Stomach (tissue), 19 donors: Measurements from ENCODE around the gene HOXD4. TPM values are rescaled to one million over a fixed set of nuclear protein-coding genes. Genes with fewer than 3 reads are reported as not detected.

Source experiments
- DNase-seq, 2 donors: peaks; one replicate each; pipeline versions ENCODE4 v3.0.0 to v3.0.0-alpha.2; 2013 to 2019
- H3K27ac ChIP-seq, 5 donors: fragments of 200-600 bp in 4 of 5; sonication (generic) in 4 of 5; one replicate each; pipeline ENCODE4 v1.5.1; 2013 to 2019; ENCODE audit warnings: mild to moderate bottlenecking in 1 of 5, moderate library complexity in 1 of 5
- H3K27me3 ChIP-seq, 3 donors: fragments of 200-600 bp; sonication (generic); one replicate each; pipeline ENCODE4 v1.5.1; 2017 to 2019; ENCODE audit warnings: mixed run types in 1 of 3
- H3K36me3 ChIP-seq, 4 donors: fragments of 200-600 bp; sonication (generic); 1 replicate in 3 of 4; 2 replicates in 1 of 4; pipeline ENCODE4 v1.5.1; 2016 to 2019
- H3K4me1 ChIP-seq, 4 donors: fragments of 200-600 bp; sonication (generic); one replicate each; pipeline ENCODE4 v1.5.1; 2016 to 2019
- H3K4me3 ChIP-seq, 4 donors: fragments of 200-600 bp; sonication (generic) in 3 of 4; one replicate each; pipeline ENCODE4 v1.5.1; 2016 to 2019; ENCODE audit warnings: mild to moderate bottlenecking in 1 of 4
- H3K9me3 ChIP-seq, 4 donors: fragments of 200-600 bp; sonication (generic); one replicate each; pipeline ENCODE4 v1.5.1; 2016 to 2019
- EP300 ChIP-seq: sonication (generic); formaldehyde crosslinking; IDR thresholded peaks from one replicate; pipeline ENCODE4 v1.6.1; 2017; ENCODE audit warnings: antibody characterized with exemption
- POLR2A ChIP-seq, 4 donors: fragments of 450-650 bp; IDR thresholded peaks; one replicate each; pipeline ENCODE4 v1.6.1; 2016; ENCODE audit warnings: antibody characterized with exemption in 4 of 4, control low read depth in 2 of 4, mild to moderate bottlenecking in 1 of 4, moderate library complexity in 1 of 4
- POLR2AphosphoS5 ChIP-seq, 3 donors: sonication (generic); formaldehyde crosslinking; IDR thresholded peaks; one replicate each; pipeline ENCODE4 v1.6.1; 2016; ENCODE audit warnings: antibody characterized with exemption in 3 of 3
- WGBS, 5 donors: extraction: QIAGEN DNeasy Blood & Tissue Kit in 3 of 5; methylation state at CpG; one replicate each; pipeline versions ENCODE4 v1.1.5 to v1.1.7; 2013 to 2018; 5-methylcytosine and 5-hydroxymethylcytosine counted together
- intact Hi-C: fragments of 100-400 bp; cut with DNase I; formaldehyde crosslinking; loops from one replicate; pipeline ENCODE4 v1.15.1; 2023; ENCODE audit warnings: low total_unique reads
- long read RNA-seq, 10 donors: transcript quantifications; one replicate each; lab custom pipeline, GENCODE V29; 2026
- polyA plus RNA-seq, 3 donors: library from polyadenylated mRNA; stranded (reverse); fragments of 200-250 nt; gene quantifications; one replicate each; pipeline ENCODE4 v1.2.3, GENCODE V29; 2013
- total RNA-seq, 5 donors: library from RNA; depleted of rRNA; stranded (reverse); fragments of >200 nt; gene quantifications; one replicate each; pipeline versions ENCODE4 v1.1.0 to v1.2.3, GENCODE V29; 2014 to 2016
- TF ChIP-seq, protein P1 (sequence below), 7 experiments: fragments of 450-650 bp in 4 of 7; fragments of 200-600 bp in 3 of 7; sonication (generic) in 3 of 7; IDR thresholded peaks; one replicate each; pipeline ENCODE4 v1.5.1; 2016 to 2019; ENCODE audit warnings: antibody characterized with exemption in 7 of 7, control low read depth in 2 of 7, mild to moderate bottlenecking in 1 of 7
- donor health status: healthy with polysubstance abuse.
- donor health status: Bipolar disorder and iron deficiency.
- donor health status: healthy.

Gene HOXD4
- total RNA-seq: 1 to 10 TPM in 2 of 5 donors, not detected in 3; 2.4 to 9.6 TPM
- polyA plus RNA-seq: under 1 TPM in 2 of 3 donors, not detected in 1; 0.25 to 0.75 TPM
- long read RNA-seq, donor 1, partial matches to known transcripts: 0 of 1 reads
- long read RNA-seq, donor 1, other reads (novel, unspliced or antisense): 0 of 1 reads
- long read RNA-seq, donor 2, partial matches to known transcripts: 0 of 1 reads
- long read RNA-seq, donor 2, other reads (novel, unspliced or antisense): 0 of 1 reads
- long read RNA-seq, donor 3: 0 reads
- long read RNA-seq, donor 4: 0 reads
- long read RNA-seq, donor 5, partial matches to known transcripts: 0 of 3 reads
- long read RNA-seq, donor 5, other reads (novel, unspliced or antisense): 0 of 3 reads
- long read RNA-seq, donor 6: 0 reads
- long read RNA-seq, donor 7, partial matches to known transcripts: 0 of 2 reads
- long read RNA-seq, donor 7, other reads (novel, unspliced or antisense): 0 of 2 reads
- long read RNA-seq, donor 8, partial matches to known transcripts: 0 of 1 reads
- long read RNA-seq, donor 8, other reads (novel, unspliced or antisense): 0 of 1 reads
- long read RNA-seq, donor 9: 0 reads
- long read RNA-seq, donor 10: 0 reads

DNA sequence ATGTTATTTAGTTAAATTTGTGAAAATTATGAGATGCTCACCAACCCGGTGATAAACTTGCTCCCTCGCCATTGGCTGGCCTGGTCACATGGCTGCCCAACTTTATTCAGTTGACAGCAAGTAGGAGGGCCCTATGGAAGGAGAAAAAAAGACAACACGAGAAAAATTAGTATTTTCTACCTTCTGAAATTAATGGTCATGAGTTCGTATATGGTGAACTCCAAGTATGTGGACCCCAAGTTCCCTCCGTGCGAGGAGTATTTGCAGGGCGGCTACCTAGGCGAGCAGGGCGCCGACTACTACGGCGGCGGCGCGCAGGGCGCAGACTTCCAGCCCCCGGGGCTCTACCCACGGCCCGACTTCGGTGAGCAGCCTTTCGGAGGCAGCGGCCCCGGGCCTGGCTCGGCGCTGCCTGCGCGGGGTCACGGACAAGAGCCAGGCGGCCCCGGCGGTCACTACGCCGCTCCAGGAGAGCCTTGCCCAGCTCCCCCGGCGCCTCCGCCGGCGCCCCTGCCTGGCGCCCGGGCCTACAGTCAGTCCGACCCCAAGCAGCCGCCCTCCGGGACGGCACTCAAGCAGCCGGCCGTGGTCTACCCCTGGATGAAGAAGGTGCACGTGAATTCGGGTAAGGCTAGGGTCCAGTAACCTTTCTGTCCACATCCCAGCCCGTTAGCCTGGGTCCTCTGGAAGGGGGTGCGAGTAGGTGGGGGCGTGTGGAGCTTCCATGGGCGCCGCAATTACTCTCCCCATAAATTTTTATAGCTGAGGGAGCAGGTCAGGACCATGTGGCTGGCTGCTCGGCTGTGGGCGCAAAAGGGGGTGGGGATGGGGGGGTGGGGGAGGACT is at the start of gene HOXD4:
Gene HOXD4, plus strand, starts transcription at position 109 of the 846 bp plus-strand sequence. Its CDS starts 84 bp downstream, at position 193.
- Histone ChIP-seq H3K27me3 (peaks cover 32 to 100% (median 97%) of the 10 kb centered on the region in 3 donors), H3K4me1 (peaks cover 0 to 23% (median 10%) of the 10 kb centered on the region in 4 donors), H3K36me3 (no peaks in the 10 kb centered on the region), H3K9me3 (no peaks in the 10 kb centered on the region), H3K27ac (no peak within 1 kb of the TSS), H3K4me3 (peak within 1 kb of the TSS; percentile 1 to 33 (median 6))
- intact Hi-C loops: no loop called here
- 6 to 19% (median 7%) methylated on average over 35 to 55 of the region's 55 CpGs for WGBS, 5 donors
- TF ChIP-seq POLR2AphosphoS5 (IDR thresholded peaks at IDR 0.05): no peak
- TF ChIP-seq POLR2A (IDR thresholded peaks at IDR 0.05): no peak
- TF ChIP-seq, protein P1, sequence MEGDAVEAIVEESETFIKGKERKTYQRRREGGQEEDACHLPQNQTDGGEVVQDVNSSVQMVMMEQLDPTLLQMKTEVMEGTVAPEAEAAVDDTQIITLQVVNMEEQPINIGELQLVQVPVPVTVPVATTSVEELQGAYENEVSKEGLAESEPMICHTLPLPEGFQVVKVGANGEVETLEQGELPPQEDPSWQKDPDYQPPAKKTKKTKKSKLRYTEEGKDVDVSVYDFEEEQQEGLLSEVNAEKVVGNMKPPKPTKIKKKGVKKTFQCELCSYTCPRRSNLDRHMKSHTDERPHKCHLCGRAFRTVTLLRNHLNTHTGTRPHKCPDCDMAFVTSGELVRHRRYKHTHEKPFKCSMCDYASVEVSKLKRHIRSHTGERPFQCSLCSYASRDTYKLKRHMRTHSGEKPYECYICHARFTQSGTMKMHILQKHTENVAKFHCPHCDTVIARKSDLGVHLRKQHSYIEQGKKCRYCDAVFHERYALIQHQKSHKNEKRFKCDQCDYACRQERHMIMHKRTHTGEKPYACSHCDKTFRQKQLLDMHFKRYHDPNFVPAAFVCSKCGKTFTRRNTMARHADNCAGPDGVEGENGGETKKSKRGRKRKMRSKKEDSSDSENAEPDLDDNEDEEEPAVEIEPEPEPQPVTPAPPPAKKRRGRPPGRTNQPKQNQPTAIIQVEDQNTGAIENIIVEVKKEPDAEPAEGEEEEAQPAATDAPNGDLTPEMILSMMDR (IDR thresholded peaks at IDR 0.05): no peak
- no peak for TF ChIP-seq EP300
- peak in 1 of 2 donors; percentile 20 for DNase-seq

DNA sequence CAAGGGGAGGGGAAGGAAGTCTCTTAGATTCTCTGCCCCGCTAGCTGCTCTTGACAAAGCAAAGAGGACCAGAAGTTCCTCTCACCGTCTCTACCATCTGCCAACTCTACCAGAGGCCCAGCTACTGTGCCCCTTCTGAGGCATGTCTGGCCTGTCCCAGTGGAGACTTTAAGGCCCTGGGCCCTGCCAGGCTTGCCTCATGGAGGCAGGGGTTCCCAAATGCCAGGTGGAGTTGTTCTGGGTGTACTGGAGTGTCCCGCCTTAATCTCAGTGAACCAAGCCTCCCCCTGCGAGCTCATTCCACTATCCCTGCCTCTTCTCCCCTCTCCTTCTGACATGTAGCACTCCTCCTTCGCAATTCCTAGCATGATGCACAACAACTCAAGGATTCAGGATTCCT is 49.5 kb upstream of the HOXD4 start:
- H3K27me3 ChIP-seq: peaks cover 65 to 100% (median 100%) of the 10 kb centered on the region in 3 donors
- TF ChIP-seq POLR2AphosphoS5 (IDR thresholded peaks at IDR 0.05) (no peak), EP300 (no peak), POLR2A (IDR thresholded peaks at IDR 0.05) (no peak)
- TF ChIP-seq, protein P1 (IDR thresholded peaks at IDR 0.05): no peak
- no peaks in the 10 kb centered on the region for H3K36me3 ChIP-seq
- peaks cover 0 to 8% (median 0%) of the 10 kb centered on the region in 4 donors for H3K9me3 ChIP-seq
- 17 to 28% (median 20%) methylated on average over 5 of the region's 5 CpGs for WGBS, 5 donors
- H3K4me3 ChIP-seq: no peak overlapping the region
- H3K4me1 ChIP-seq: peaks cover 31 to 71% (median 45%) of the 10 kb centered on the region in 4 donors
- intact Hi-C loops: no loop called here
- DNase-seq: no peak
- no peak overlapping the region for H3K27ac ChIP-seq

DNA sequence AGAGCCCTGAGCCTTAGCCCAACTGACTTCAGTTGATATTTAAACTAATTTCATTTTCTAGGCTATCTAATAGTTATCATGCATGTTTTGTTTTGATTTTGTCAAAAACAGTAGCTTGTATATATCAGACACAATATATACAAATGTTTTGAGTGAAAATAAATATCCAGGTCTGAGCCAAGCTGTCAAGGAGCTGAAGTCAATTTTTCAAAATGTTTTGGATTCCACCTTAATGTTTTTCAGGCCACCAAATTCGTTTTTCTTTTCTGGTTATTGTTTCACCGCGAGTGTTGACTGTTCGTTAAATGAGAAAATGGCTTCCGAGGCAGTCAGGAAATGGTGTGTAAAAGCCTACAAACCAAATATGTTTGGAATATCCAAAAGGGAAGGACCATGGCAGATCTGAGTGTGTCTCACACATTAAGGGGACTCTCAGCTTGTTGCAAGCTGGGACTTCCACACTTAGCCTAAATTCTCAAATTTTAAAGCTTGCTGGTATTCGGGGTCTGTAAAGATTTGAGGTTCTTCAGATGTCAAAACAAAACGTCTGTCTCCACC is 49.0 kb upstream of the HOXD4 start:
- no peaks in the 10 kb centered on the region for H3K36me3 ChIP-seq
- H3K27me3 ChIP-seq: peaks cover 64 to 100% (median 100%) of the 10 kb centered on the region in 3 donors
- DNase-seq: no peak
- TF ChIP-seq POLR2A (IDR thresholded peaks at IDR 0.05) (no peak), EP300 (no peak), POLR2AphosphoS5 (IDR thresholded peaks at IDR 0.05) (no peak)
- TF ChIP-seq, protein P1 (IDR thresholded peaks at IDR 0.05): no peak
- H3K4me1 ChIP-seq: peaks cover 30 to 71% (median 45%) of the 10 kb centered on the region in 4 donors
- H3K9me3 ChIP-seq: peaks cover 0 to 14% (median 0%) of the 10 kb centered on the region in 4 donors
- H3K27ac ChIP-seq: no peak overlapping the region
- H3K4me3 ChIP-seq: no peak overlapping the region
- intact Hi-C loops: no loop called here
- WGBS, 5 donors: 13 to 17% (median 15%) methylated on average over 7 of the region's 7 CpGs
